Nephron progenitor cell (in vitro differentiated cells): ENCODE data around the gene B3GALT4.

Experiments used
- DNase-seq: peaks from one replicate; pipeline ENCODE4 v3.0.0; 2021
- H3K27ac Mint-ChIP-seq: 2 replicates; pipeline ENCODE4 v1.8.0; 2021; ENCODE audit warnings: mild to moderate bottlenecking, moderate library complexity, mixed read lengths
- H3K27me3 Mint-ChIP-seq: 2 replicates; pipeline ENCODE4 v1.8.0; 2021; ENCODE audit warnings: mild to moderate bottlenecking, low read depth, mixed read lengths; ENCODE audit not compliant: poor library complexity
- H3K36me3 Mint-ChIP-seq: 2 replicates; pipeline ENCODE4 v1.8.0; 2021; ENCODE audit warnings: low read depth, mixed read lengths
- H3K4me1 Mint-ChIP-seq: 2 replicates; pipeline ENCODE4 v1.8.0; 2021; ENCODE audit warnings: mixed read lengths
- H3K4me3 Mint-ChIP-seq: 2 replicates; pipeline ENCODE4 v1.8.0; 2021; ENCODE audit warnings: mild to moderate bottlenecking, moderate library complexity, mixed read lengths
- H3K9me3 Mint-ChIP-seq: 2 replicates; pipeline ENCODE4 v1.8.0; 2021; ENCODE audit warnings: mild to moderate bottlenecking, moderate library complexity, mixed read lengths
- CTCF ChIP-seq: fragments of 200-600 bp; sonication (generic); IDR thresholded peaks from 2 replicates; pipeline ENCODE4 v1.5.0; 2021; ENCODE audit warnings: antibody characterized with exemption

The B3GALT4 gene

DNA sequence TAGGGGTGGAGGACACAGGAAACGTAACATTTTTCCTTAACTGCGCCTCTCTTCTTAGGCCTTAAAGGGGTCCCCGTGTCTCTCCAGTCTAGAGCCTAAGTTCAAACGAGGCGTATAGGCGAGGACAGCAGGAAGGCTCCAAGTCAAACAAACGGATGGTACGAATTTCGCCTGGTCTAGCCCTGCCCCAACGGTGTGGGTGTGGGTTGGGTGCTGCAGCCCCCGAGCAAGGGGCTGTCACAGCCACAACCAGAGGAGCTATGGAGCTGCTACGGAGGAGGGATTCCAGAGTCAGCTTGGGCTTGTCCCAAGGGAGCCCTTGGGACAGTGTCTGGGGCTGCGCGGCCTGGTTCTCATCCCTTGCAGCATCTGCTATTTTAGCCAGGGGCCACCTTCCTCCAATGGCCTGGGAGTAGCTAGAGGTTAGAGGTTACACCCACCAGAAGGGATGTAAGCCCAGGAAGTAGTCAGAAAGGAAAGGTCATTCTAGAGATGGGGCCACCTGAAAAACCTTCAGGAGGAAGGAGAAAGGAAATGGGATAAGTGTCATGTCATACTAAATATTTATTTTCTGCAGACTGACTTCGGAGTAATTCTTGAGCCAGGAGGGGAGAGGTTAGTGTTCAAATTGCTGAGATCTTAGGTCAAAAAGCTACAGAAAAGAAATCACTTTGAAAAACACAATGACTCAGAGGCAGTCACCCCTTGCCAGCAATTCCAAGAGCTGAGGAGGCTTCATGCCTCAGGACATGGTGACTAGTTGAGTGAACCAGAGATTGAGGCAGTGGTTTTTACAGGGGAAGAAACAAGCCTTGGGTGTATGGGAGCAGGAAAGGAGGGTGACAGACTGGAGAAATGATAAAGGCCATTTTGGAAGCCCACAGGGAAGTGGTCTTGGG is 26.9 kb upstream of the B3GALT4 start:
- peak; percentile 36 for DNase-seq
- peak overlapping the region; percentile 93 for H3K27ac Mint-ChIP-seq
- peaks cover 36% of the 10 kb centered on the region for H3K4me1 Mint-ChIP-seq
- H3K36me3 Mint-ChIP-seq: peaks cover 28% of the 10 kb centered on the region
- peaks cover 21% of the 10 kb centered on the region for H3K27me3 Mint-ChIP-seq
- H3K4me3 Mint-ChIP-seq: peak overlapping the region; percentile 84
- TF ChIP-seq CTCF: no peak
- H3K9me3 Mint-ChIP-seq: no peaks in the 10 kb centered on the region

DNA sequence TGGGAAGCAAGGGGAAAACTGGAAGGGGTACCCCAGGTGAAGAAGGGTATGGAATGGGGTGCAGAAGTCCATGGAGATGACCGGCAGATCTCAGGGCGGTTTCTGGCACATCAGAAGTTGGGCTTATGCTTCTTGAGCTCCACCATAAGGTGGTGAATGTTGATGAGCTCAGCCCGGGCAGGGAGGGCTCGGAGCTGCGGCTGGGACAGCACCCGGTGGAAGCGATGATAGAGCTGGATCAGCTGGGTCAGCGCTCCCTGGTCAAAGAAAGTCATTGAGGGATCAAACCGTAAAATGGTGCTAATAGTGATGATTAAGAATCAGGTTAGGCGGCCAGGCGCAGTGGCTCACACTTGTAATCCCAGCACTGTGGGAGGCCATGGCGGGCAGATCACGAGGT is 26.2 kb upstream of the B3GALT4 start:
- DNase-seq: no peak
- TF ChIP-seq CTCF: no peak
- H3K9me3 Mint-ChIP-seq: peaks cover under 1% of the 10 kb centered on the region
- H3K27me3 Mint-ChIP-seq: peaks cover 14% of the 10 kb centered on the region
- H3K4me3 Mint-ChIP-seq: peak overlapping the region; percentile 84
- H3K4me1 Mint-ChIP-seq: peaks cover 36% of the 10 kb centered on the region
- H3K27ac Mint-ChIP-seq: no peak overlapping the region
- peaks cover 32% of the 10 kb centered on the region for H3K36me3 Mint-ChIP-seq

- Mint-ChIP-seq H3K27me3 (peaks cover 6% of the 10 kb centered on the region), H3K9me3 (peaks cover 6% of the 10 kb centered on the region), H3K4me1 (peaks cover 36% of the 10 kb centered on the region), H3K27ac (no peak overlapping the region), H3K36me3 (peaks cover 38% of the 10 kb centered on the region), H3K4me3 (no peak overlapping the region)
- DNase-seq: no peak
- no peak for TF ChIP-seq CTCF
These were observed 25.4 kb upstream of the B3GALT4 start for GRCh38 chr6:33251395-33252012.

- peaks cover 51% of the 10 kb centered on the region for H3K36me3 Mint-ChIP-seq
- H3K27ac Mint-ChIP-seq: no peak overlapping the region
- peaks cover 2% of the 10 kb centered on the region for H3K27me3 Mint-ChIP-seq
- peaks cover 6% of the 10 kb centered on the region for H3K9me3 Mint-ChIP-seq
- no peak overlapping the region for H3K4me3 Mint-ChIP-seq
- peaks cover 36% of the 10 kb centered on the region for H3K4me1 Mint-ChIP-seq
- no peak for DNase-seq
- no peak for TF ChIP-seq CTCF
These were observed 24.2 kb upstream of the B3GALT4 start for GRCh38 chr6:33252759-33253158.

DNA sequence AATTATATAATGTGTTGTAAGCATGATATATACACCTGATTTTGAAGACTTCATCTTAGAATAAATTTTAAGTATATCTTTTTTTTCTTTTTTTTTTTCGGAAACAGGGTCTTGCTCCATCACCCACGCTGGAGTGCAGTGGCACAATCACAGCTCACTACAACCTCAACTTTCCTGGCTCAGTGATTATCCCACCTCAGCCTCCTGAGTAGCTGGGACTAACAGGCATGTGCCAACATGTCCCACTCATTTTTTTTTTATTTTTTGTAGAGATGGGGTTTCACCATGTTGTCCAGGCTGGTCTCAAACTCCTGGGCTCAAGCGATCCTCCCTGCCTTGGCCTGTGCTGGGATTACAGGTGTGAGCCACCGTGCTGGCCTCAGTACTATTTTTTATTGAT is 22.3 kb upstream of the B3GALT4 start:
- H3K4me1 Mint-ChIP-seq: peaks cover 23% of the 10 kb centered on the region
- peaks cover 6% of the 10 kb centered on the region for H3K9me3 Mint-ChIP-seq
- H3K4me3 Mint-ChIP-seq: no peak overlapping the region
- TF ChIP-seq CTCF: no peak
- peaks cover 63% of the 10 kb centered on the region for H3K36me3 Mint-ChIP-seq
- peaks cover 2% of the 10 kb centered on the region for H3K27me3 Mint-ChIP-seq
- DNase-seq: no peak
- H3K27ac Mint-ChIP-seq: no peak overlapping the region
